ENCODE data around the gene KHDC3L.
"Not testable (repeated sequence)": the region's sequence is repeated elsewhere in the genome, so short reads cannot be mapped to it uniquely, and the experiment has no call there.

- TF ChIP-seq EZH2 (IDR thresholded peaks at IDR 0.05; ENCODE audit: insufficient read depth, poor library complexity, severe bottlenecking); EZH2phosphoT487 (IDR thresholded peaks at IDR 0.05; ENCODE audit: insufficient read depth, low read depth): not testable (repeated sequence)
Observed at GRCh38 chr6:73381531-73381930, 19.1 kb downstream of the KHDC3L start.

Measured in GM23248 (cell line).